Testis (tissue), 2 donors: ENCODE measurements around the gene LRRC27.

Experiments used
- CTCF ChIP-seq, 3 experiments: fragments of 450-650 bp in 2 of 3; fragments of 200-600 bp in 1 of 3; sonication (generic) in 1 of 3; IDR thresholded peaks; one replicate each; pipeline ENCODE4 v1.5.1; 2016 to 2019; ENCODE audit warnings: antibody characterized with exemption in 3 of 3, mild to moderate bottlenecking in 2 of 3, moderate library complexity in 1 of 3
- POLR2A ChIP-seq: fragments of 450-650 bp; IDR thresholded peaks from one replicate; pipeline ENCODE4 v1.6.1; 2017; ENCODE audit warnings: antibody characterized with exemption, mild to moderate bottlenecking, moderate library complexity

GRCh38 chr10:132408367-132408781 is 76.4 kb downstream of the LRRC27 start:
- no peak for TF ChIP-seq CTCF (IDR thresholded peaks at IDR 0.05)
- no peak for TF ChIP-seq POLR2A
